GM21576 (cell line): ENCODE data around the gene MAML2.
"Not testable (repeated sequence)": the region's sequence is repeated elsewhere in the genome, so short reads cannot be mapped to it uniquely, and the experiment has no call there.

Source experiments
- ATAC-seq: cut with Tn5 transposase; IDR thresholded peaks from one replicate; pipeline ENCODE4 v1.9.1; 2021; ENCODE audit warnings: mild to moderate bottlenecking, moderate library complexity; ENCODE audit not compliant: unreplicated experiment

Gene MAML2

DNA sequence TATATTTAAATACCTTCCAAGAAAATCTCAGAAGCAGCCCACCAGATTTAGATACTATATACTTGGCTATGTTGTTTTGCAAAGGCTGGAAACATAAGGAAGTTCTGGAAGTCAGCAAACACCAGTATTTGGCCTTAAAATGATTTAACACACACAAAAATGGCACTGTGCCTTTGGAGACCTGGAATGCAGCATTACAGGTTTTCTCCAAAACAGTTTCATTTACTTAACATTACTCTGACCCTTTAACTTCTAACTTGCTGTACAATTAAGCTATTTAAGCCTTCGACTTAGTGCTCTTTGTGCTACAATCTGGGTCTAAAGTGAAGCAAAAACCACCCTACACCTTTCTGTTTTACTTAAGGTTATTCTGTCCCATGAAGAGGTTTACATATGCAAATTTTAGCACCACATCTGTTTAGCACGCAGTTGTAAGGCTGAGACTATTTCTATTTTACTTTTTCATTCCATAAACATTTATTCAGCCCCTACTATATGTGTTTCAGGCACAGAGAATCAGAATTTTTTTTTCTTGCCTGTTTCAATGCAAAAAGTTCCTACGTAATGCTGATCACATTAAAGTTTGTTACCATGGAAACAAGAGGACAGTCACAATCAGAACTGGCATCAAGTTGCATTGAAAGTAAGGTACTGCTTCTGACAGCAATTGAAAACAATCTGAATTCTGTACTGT is 70.3 kb downstream of the MAML2 start:
- ATAC-seq: no peak

- ATAC-seq: no peak
Measured at GRCh38 chr11:96271777-96272176, 71.2 kb downstream of the MAML2 start.

DNA sequence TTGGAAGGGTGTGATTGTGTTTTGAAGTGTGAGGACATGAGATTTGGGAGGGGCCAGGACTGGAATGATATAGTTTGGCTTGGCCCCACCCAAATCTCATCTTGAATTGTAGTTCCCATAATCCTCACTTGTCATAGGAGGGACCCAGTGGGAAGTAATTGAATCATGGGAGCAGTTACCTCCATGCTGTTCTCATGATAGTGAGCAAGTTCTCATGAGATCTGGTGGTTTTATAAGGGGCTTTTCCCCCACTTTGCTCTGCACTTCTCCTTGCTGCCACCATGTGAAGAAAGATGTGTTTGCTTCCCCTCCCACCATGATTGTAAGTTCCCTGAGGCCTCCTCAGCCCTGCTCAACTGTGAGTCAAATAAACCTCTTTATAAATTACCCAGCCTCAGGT is 71.6 kb downstream of the MAML2 start:
- not testable (repeated sequence) for ATAC-seq

- not testable (repeated sequence) for ATAC-seq
Measured at GRCh38 chr11:96268527-96268926, 74.5 kb downstream of the MAML2 start.

- ATAC-seq: peak; percentile 97
Measured at GRCh38 chr11:96267496-96268032, 75.4 kb downstream of the MAML2 start.

DNA sequence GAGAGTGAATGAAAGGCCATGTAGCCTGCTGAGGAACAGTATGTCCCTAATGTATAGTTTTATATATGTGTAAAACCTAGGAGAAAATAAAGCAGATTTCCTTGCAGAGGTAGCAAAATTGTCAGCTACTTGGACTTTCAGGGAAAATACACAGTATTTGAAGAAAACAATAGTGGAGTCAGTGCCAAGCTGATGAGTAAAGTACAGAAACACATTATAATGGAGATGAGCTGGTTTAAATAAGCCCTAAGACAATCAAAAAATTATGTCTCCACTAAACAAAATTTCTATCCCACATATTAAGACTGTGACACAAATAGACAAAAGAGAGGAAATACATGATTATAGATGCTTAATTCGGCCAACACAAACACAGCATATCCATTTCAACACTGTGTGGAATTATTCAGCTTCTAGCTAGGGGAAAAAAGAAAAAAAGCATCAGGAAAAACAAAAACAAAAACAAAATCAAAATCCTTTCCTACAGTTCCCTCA is 75.9 kb downstream of the MAML2 start:
- no peak for ATAC-seq

- ATAC-seq: no peak
Measured at GRCh38 chr11:96265972-96266371, 77.0 kb downstream of the MAML2 start.

DNA sequence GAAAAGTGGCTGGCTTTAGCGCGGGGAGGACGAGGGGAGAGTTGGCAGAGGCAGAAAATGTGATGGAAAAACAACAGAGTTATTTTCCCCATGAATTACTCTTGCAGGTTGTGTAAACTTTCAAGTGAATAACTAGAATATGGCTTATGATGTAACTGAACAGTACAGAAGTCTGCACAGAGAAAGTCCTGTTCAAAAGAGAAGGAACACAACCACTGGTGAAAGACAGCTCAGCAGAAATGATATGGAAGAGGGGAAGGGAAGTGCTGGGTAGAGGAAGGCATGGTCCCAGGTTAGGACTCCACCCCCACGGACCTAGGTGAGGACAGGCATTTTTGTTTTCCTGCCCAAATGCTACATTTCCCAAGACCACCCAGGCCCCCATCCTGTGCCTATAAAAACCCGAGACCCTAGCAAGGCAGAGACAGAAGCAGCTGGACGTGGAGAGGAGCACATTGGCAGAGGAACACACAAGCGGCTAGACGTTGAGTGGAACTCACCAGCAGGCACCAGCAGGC is 77.7 kb downstream of the MAML2 start:
- no peak for ATAC-seq

GRCh38 chr11:96264364-96264763 is 78.6 kb downstream of the MAML2 start:
- ATAC-seq: no peak

DNA sequence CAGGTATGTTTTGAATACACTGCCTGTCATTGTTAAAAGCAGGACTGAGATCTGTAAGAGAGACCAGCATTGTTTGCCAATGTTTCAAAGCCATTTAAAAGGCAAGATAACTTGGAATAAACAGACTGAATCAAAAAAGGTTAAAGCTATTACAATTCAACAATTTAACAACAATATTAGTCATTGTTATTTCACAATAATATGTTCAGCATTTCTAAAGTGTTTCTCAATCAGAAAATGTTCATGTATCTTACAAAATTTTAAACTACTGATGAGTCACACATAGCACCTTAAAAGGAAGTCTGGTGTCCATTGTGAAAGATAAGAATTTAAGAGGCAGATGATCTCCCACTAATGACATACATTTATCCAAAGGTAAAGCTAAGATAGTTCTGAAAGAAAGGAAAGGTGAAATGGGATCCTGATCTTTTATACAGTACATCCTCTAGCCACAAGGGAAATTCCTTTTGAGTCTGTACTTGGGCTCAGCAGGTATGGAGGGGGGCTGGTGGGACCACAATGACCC is 79.7 kb downstream of the MAML2 start:
- ATAC-seq: no peak

DNA sequence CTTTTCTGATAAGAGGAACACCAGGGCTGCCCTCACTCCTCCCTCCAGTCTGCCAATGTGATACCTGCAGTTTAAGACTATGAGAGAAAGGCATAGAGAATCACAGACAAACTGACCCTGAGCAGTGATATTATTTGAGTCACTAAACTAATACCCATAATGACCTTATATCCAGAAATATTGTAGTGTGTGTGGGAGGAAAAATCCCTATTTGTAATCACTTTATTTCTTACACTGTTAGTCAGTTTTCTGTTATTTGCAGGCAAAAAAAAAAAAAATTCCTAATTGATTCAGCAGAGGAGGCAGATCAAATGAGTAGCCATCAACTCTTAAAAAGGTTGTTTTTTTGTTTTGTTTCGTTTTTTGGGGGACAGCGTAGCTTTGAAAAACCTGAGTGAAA is 82.5 kb downstream of the MAML2 start:
- ATAC-seq: no peak

DNA sequence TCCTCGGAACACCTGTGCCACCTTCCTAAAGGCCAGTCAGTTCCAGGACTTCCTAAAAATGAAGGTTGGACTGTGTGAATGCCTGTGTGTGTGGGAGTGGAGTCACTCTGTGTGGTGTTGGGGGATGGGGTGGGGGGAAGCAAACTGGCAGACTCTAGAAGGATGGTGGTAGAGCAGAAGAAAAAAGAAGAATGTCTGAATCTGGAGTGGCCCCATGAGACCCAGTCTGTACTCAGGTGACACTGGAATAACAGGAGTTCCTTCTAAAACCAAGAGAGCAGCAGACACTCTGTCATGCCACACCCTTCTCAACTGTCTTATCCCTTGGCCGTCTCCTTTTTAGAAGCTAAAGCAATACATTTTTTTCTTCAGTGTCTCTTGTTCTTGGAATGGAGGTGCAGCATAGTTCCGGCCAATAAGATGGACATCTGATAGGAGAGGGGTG is 82.9 kb downstream of the MAML2 start:
- no peak for ATAC-seq

GRCh38 chr11:96259134-96259830 is 83.7 kb downstream of the MAML2 start:
- ATAC-seq: no peak

DNA sequence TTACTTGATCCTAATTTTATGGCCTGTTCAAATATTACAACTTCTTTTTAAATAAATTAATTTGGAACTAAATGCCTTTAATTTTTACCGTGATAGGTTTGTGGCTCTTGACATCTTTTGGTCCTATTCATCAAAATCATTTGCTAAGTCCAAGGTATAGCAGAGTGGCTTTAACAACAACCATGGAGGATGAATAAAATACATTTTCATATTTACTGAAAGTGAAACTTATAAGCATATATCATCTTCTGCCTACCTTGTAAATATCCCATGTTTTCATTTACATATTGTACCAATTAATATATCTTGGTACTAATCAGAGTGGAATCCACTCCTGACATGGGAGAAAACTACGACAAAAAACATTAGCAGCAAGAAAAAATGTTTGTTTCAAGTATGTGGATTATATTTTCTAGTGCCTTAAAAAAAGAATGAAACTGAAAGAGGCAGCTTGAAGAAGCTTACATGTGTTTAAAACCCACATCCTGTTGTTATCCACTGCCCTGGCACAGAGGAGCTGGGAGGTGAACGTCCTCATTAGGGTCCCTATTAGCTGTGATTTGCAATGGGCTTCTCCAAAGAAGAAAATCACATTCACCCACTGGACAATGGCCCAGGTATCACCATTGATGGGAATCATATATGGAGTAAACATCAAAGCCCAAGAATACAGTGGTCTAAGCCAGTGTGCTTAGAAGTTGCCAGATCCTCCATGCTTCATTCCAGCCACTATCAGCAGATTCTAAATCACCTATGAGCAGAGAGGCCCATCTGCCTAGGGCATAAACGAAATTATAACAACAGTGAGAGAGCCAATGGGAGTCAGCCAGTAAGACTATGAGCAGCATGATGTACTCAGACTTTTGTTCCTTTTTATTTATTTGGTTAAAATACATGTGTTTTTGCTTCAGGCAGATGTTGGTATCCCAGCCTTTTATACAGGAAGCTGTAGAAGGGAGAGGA is 84.7 kb downstream of the MAML2 start:
- ATAC-seq: peak; percentile 66

DNA sequence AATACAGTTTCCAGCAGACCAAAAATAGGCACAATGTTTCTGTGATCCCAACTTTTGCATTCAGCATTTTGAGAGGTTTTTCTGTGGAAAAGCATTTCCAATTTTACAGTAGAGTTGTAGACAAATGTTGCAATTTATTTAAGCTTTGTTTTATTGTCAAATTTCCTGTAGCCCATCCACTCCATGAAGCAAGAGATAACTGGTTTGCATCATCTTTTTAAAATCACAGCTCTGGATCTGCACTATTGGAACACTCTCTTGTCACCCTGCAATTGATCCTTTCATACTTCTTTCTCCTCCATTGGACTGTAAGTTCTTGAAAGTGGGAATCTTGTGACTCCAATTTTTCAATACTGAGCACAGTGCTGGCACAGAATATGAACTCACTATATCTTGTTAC is 86.0 kb downstream of the MAML2 start:
- no peak for ATAC-seq

DNA sequence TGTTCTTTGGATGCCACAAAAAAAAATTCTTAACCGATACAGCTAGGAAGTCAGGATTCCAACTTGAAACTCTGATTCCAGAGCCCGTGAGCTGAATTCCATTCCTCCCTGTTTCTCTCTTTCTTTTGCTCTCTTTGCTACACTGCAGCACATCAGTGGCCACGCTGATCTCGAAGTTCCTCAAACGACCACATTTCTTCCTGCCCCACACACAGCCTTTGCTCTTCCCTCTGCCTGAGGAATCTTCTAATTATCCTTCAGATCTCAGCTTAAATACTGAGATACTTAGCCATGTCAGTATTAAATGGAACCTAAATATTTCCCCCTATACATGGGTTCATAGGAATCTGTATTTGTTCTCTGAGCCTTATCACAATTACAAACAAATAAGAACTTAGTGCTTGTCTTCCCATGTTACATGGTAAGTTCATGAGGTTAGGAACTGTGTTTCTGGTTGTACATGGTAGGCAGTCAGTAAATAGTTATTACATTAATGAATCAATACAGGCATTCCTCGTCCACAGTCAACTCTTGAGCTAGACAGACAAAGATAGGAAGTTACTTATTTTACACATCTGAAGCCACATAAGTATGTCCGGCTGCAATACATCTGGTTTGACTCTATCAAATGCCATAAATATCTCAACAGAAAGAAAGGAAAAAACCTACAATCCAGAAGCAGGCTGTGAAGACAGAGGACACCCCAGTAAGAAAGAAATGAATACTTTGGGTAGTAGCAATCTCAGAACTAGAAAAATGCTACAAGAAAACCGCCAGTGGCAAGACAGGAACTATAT is 86.6 kb downstream of the MAML2 start:
- ATAC-seq: no peak

- ATAC-seq: no peak
Measured at GRCh38 chr11:96254854-96255253, 88.1 kb downstream of the MAML2 start.

GRCh38 chr11:96254087-96254486 is 88.9 kb downstream of the MAML2 start:
- peak; percentile 69 for ATAC-seq

GRCh38 chr11:96246718-96247552 is 96.1 kb downstream of the MAML2 start:
- no peak for ATAC-seq
